Body of pancreas (tissue), 4 donors: ENCODE results near the gene ADAMTS6.

Source experiments
- CTCF ChIP-seq, 7 experiments: fragments of 450-650 bp in 4 of 7; fragments of 200-600 bp in 3 of 7; sonication (generic) in 3 of 7; IDR thresholded peaks; one replicate each; pipeline ENCODE4 v1.5.1; 2016 to 2019; ENCODE audit warnings: antibody characterized with exemption in 7 of 7
- POLR2A ChIP-seq, 3 donors: fragments of 450-650 bp; IDR thresholded peaks; one replicate each; pipeline ENCODE4 v1.6.1; 2016; ENCODE audit warnings: antibody characterized with exemption in 3 of 3, mild to moderate bottlenecking in 2 of 3

- TF ChIP-seq CTCF (IDR thresholded peaks at IDR 0.05) (no peak), POLR2A (IDR thresholded peaks at IDR 0.05) (no peak)
Observed at GRCh38 chr5:65247594-65247993, 234.1 kb downstream of the ADAMTS6 start.
